ENCODE results near the gene ENPEP. TPM values are rescaled to one million over a fixed set of nuclear protein-coding genes. Genes with fewer than 3 reads are reported as not detected.

The ENPEP gene
- total and polyA plus RNA-seq, 5 experiments from 2014 or later, result not detected

DNA sequence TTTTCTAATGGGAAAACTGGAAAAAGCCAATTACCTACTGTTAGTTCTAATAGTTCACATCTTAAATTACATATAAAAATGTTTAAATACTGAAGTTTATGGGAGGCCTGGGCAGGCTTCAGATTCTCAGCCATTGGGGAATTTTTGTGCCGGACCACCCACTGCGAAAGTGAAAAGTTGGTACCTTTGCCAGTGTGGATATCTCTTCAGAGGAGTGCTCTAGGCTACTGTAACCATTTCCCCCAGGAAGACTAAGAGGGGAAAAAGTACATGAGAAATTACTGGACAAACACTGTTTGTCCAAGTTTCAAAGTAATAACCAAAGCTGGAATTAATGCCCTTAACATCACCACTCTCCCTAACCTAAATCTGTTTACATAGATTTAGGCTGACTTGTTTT lies 126.1 kb downstream of the ENPEP start:
- H3K4me3 Mint-ChIP-seq, result no peak overlapping the region
- peaks cover 0 to 4% (median 0%) of the 10 kb centered on the region in 3 donors for H3K36me3 Mint-ChIP-seq
- H3K4me1 Mint-ChIP-seq, result no peaks in the 10 kb centered on the region
- ATAC-seq, result no peak
- H3K27ac Mint-ChIP-seq, result no peak overlapping the region
- DNase-seq, result no peak
- peaks cover 0 to 9% (median 0%) of the 10 kb centered on the region in 9 donors for H3K9me3 Mint-ChIP-seq
- peaks cover 22 to 49% (median 37%) of the 10 kb centered on the region in 5 donors for H3K27me3 Mint-ChIP-seq
- POLR2A ChIA-PET, result no interaction called here

DNA sequence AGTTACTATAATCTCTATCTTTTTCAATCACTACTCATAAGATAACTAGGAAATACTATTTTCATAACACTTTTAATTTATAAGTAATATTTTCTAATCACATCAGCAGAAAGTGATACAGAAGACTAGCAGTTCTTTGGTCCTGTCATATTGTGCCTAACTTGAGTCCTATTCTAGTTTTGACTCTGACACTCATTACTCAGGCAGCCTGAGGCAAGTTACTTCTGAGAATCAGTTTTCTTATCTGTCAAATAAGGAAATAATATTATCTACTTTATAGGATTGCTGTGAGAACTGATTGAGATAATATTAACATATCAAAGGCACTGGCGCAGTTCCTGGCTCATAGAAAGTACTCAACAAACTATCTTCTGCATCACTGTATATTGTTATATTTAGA lies 129.1 kb downstream of the ENPEP start:
- Mint-ChIP-seq H3K4me1 (no peaks in the 10 kb centered on the region), H3K27ac (no peak overlapping the region), H3K4me3 (no peak overlapping the region), H3K36me3 (peaks cover 0 to 4% (median 2%) of the 10 kb centered on the region in 3 donors), H3K9me3 (peaks cover 0 to 6% (median 0%) of the 10 kb centered on the region in 9 donors), H3K27me3 (peaks cover 28 to 59% (median 42%) of the 10 kb centered on the region in 5 donors)
- no peak for ATAC-seq
- no peak for DNase-seq
- POLR2A ChIA-PET, result no interaction called here

DNA sequence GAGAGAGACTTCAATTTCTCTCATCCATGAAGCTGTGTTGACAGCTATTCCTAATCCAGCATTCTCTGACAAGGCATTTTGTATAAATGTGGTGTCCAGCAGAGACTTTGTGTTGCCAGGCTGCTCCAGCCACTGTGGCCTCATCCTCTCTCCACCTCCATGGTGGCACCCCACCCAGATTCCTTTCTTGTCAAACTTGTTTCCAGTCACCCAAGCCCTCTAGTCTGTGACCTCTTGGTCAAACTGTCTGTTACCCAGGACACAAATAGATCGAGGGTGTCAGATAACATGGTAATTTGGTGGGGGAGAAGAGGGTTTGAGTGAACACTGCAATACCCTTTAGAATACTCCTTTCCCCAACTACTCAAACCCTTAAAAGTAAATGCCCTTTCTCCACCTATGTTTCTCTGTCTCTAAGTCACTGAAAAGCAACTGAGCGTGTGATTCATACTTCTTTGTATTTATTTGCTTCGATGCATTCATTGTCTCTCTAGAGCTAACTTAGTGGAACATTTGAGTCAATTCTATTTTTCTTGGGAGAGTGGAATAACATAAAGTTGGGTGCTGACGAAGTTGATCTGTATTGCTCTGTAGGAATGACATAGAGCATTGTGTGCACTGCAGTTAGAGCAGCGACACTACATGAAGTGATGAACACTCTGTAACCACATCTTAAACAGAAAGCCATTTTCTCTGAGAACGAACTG lies 133.2 kb downstream of the ENPEP start:
- peaks cover 0 to 4% (median 0%) of the 10 kb centered on the region in 3 donors for H3K36me3 Mint-ChIP-seq
- DNase-seq (no peak), ATAC-seq (no peak)
- H3K27ac Mint-ChIP-seq, result no peak overlapping the region
- H3K4me3 Mint-ChIP-seq, result no peak overlapping the region
- peaks cover 0 to 8% (median 1%) of the 10 kb centered on the region in 4 donors for H3K4me1 Mint-ChIP-seq
- H3K27me3 Mint-ChIP-seq, result peaks cover 30 to 67% (median 51%) of the 10 kb centered on the region in 5 donors
- POLR2A ChIA-PET, result no interaction called here
- H3K9me3 Mint-ChIP-seq, result peaks cover 0 to 14% (median 0%) of the 10 kb centered on the region in 9 donors

DNA sequence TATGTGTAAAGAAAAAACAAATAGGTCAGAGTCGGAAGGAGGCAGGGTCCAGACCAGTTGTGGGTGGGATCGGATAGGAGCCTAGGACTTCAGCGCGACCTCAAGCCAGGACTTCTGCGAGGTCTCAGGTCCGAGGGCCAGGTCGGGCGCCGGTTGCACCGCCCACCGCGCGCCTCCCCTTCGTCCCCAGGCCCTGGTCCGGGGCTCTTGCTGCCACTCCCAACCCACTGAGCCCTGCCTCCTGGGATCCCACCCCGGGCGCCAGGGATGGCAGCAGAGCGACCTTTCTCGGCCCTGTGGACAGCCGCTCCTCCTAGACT lies 134.6 kb downstream of the ENPEP start:
- Mint-ChIP-seq H3K27me3 (peaks cover 33 to 80% (median 57%) of the 10 kb centered on the region in 5 donors), H3K9me3 (peaks cover 0 to 20% (median 0%) of the 10 kb centered on the region in 9 donors), H3K4me3 (peak overlapping the region in 1 of 10 donors; percentile 6), H3K36me3 (peaks cover 0 to 4% (median 0%) of the 10 kb centered on the region in 3 donors), H3K4me1 (peaks cover 0 to 13% (median 1%) of the 10 kb centered on the region in 4 donors), H3K27ac (peak overlapping the region in 1 of 10 donors; percentile 1)
- POLR2A ChIA-PET, result no interaction called here
- DNase-seq (no peak), ATAC-seq (no peak)

DNA sequence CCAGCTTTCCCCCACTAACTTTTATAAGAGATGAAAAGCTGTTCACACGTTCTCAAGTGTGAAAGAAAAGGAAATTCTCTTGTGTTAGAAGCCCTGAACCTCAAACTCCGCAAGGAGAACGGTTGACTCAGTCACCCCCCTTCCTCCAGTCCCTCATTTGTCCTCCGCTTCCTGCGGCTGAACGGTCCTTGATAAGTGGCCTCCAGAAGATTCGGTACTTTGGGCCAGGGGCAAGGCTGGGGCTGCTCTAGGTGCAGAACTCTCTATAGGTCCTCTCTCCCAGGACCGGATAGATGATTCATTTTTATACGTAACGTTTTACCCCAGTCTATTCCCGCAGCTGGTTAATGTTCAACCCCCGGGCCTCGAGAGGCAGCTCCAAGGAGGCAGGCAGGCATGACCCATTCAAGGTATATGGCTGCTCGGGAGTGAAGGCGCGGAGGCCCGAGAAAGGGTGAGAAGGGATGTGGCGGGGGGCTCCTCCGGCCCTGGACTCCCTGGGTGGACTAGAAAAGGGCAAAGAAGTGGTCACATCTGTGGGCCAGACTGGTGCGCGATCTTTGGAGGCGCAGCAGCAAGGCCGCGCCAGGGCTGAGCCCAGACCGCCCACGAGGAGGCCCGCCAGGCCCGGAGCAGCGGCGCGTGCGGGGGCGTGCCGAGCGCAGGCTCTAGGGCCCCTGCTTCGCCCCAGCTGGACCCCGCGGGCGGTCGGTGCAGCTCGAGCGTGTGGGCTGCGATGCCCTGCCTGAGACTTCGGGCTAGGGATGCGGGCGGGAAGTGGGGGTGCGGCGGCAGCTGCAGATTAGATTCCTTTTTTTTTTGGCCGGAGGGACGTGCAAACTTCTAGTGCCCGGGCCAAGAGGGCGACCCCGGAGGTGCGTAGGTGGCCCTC lies 135.2 kb downstream of the ENPEP start:
- H3K9me3 Mint-ChIP-seq, result peaks cover 0 to 24% (median 0%) of the 10 kb centered on the region in 9 donors
- POLR2A ChIA-PET, result no interaction called here
- H3K4me3 Mint-ChIP-seq, result peak overlapping the region in 2 of 10 donors; percentile 12 to 18
- peak overlapping the region in 1 of 10 donors; percentile 34 for H3K27ac Mint-ChIP-seq
- DNase-seq (no peak), ATAC-seq (no peak)
- H3K27me3 Mint-ChIP-seq, result peaks cover 38 to 86% (median 61%) of the 10 kb centered on the region in 5 donors
- peaks cover 0 to 8% (median 0%) of the 10 kb centered on the region in 3 donors for H3K36me3 Mint-ChIP-seq
- H3K4me1 Mint-ChIP-seq, result peaks cover 0 to 18% (median 1%) of the 10 kb centered on the region in 4 donors

DNA sequence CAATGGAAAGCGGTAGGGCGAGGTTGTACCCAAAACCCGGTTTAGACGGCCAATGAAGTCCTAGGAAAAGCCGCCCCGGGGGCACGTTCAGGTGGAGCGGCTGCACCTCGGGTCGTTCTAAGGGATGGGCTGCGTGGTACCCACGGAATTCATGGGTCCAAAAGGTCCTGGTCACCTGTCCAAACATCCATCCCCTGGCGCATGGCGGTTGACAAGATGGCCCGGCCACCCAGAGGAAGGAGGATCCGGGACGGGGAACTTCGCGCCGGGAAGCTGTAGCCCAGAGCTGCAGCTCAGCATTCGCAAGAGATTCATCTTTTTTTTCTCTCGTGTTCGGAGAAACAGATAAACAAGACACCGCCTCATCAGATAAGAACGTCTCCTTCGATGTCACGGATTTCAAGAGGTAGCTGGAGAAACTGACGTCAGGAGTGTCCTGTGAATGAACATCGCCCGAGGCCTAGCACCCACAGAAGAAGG lies 136.1 kb downstream of the ENPEP start:
- Mint-ChIP-seq H3K9me3 (peaks cover 0 to 32% (median 0%) of the 10 kb centered on the region in 9 donors), H3K36me3 (peaks cover 0 to 9% (median 0%) of the 10 kb centered on the region in 3 donors)

DNA sequence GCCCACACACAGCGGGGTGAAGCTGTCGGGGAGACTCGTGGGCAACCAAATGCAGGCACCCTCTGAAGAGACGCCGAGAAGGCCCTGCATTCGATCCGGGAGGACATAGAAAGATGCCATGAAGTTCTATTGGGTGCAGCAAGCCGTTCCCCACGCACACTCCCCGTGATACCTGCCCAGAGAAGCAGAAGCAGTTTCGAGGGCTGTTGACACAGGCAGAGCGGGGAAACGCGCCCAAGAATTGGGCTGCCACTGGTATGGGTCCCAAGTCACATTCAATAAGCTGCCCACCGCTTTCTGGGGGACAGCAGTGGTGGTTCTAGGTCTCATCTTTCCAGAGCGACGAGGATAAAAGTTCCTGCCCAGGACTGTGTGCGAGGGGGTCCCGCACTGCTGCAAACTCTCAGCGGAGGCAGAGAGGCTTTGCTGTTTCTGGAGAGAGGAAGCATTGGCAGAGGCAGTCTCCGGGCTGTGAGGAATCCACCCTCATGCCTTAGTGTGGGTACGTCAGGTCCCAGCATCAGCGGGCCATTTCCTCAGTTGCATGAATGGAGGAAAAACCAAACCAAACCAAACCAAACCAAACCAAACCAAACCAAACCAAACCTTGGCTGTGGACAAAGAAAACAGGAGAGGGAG lies 136.8 kb downstream of the ENPEP start:
- Mint-ChIP-seq H3K4me1 (peaks cover 0 to 19% (median 2%) of the 10 kb centered on the region in 4 donors), H3K27me3 (peaks cover 47 to 99% (median 76%) of the 10 kb centered on the region in 5 donors), H3K27ac (peak overlapping the region in 1 of 10 donors; percentile 65), H3K9me3 (peaks cover 0 to 36% (median 2%) of the 10 kb centered on the region in 9 donors), H3K36me3 (peaks cover 0 to 9% (median under 1%) of the 10 kb centered on the region in 3 donors), H3K4me3 (peak overlapping the region in 1 of 10 donors; percentile 5)
- no peak for ATAC-seq
- POLR2A ChIA-PET, result no interaction called here
- no peak for DNase-seq

More for the DNA sequence above, 136.1 kb downstream of the ENPEP start:
- ATAC-seq (no peak), DNase-seq (no peak)
- POLR2A ChIA-PET, result no interaction called here
- peaks cover 41 to 94% (median 70%) of the 10 kb centered on the region in 5 donors for H3K27me3 Mint-ChIP-seq
- peak overlapping the region in 2 of 10 donors; percentile 5 to 54 for H3K4me3 Mint-ChIP-seq
- peak overlapping the region in 1 of 10 donors; percentile 28 for H3K27ac Mint-ChIP-seq
- peaks cover 0 to 18% (median 1%) of the 10 kb centered on the region in 4 donors for H3K4me1 Mint-ChIP-seq

DNA sequence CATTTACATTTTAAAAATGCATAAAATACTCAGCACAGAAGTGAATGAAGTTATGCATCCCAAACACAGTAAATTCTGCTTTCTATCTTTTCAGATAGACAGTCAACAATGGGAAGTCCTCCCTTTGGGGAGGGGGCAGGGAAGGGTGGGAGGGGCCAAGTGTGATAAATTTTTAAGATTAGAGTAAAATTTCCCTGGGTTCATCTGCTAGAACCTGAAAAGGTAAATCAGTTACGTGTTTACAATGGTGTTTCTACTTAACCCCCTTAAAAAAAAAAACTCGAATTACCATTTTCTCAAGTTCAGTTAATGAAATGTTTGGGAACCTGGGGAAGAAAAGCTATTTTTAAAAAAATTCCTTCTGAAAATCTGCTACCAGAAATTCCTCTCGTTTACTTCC lies 137.8 kb downstream of the ENPEP start:
- peaks cover 44 to 99% (median 76%) of the 10 kb centered on the region in 5 donors for H3K27me3 Mint-ChIP-seq
- POLR2A ChIA-PET, result no interaction called here

DNA sequence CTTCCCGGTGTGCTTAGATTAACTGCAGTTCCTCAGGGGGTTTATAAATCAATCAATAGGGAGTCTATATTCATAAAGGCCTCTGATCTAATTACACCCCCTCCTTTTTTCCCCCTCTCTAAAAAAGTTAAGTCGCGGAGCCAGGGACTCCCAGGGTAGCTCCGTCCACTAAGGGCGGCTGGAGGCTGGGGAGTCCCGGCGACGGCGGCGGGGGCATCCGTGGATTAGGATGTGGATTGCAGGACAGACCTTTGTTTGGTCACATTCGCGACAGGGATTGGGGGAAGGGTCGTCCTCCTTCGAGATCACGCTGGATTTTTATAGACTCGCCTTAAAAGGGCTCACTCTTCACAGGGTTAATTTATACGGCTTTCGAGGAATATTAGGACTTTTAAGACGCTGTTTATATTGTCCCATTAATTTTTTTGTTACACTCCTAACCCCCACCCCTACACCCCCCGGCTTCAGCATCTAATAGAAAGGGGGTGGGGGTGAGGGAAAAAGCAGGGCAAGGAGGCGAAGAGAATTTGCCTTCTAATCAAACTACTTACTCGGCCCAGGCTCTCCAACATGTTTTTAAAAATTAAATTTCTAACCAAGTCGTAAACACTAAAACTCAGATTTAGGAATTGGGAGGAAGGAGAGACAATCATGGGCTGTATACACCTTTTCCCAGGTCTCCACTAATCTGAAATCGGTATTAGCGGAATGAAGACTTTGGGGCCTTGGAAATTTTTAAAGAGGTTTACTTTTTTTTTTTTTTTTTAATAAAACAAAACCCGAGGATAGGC lies 138.4 kb downstream of the ENPEP start:
- Mint-ChIP-seq H3K36me3 (peaks cover 0 to 12% (median 4%) of the 10 kb centered on the region in 3 donors), H3K27ac (peak overlapping the region in 1 of 10 donors; percentile 29), H3K9me3 (peaks cover 0 to 46% (median 8%) of the 10 kb centered on the region in 9 donors), H3K27me3 (peaks cover 42 to 99% (median 75%) of the 10 kb centered on the region in 5 donors), H3K4me1 (peaks cover 5 to 28% (median 14%) of the 10 kb centered on the region in 4 donors), H3K4me3 (peak overlapping the region in 1 of 10 donors; percentile 42)
- ATAC-seq, result no peak
- DNase-seq, result no peak
- POLR2A ChIA-PET, result no interaction called here

More for the DNA sequence above, 137.8 kb downstream of the ENPEP start:
- Mint-ChIP-seq H3K9me3 (peaks cover 0 to 43% (median 8%) of the 10 kb centered on the region in 9 donors), H3K4me3 (no peak overlapping the region), H3K27ac (no peak overlapping the region), H3K36me3 (peaks cover 0 to 14% (median 4%) of the 10 kb centered on the region in 3 donors), H3K4me1 (peaks cover 5 to 25% (median 11%) of the 10 kb centered on the region in 4 donors)
- no peak for ATAC-seq
- DNase-seq, result no peak
